GM19468 (cell line): ENCODE results near the gene FUT2.

Experiments used
- ATAC-seq: cut with Tn5 transposase; IDR thresholded peaks from one replicate; pipeline ENCODE4 v1.9.1; 2021; ENCODE audit warnings: mild to moderate bottlenecking, moderate library complexity, moderate number of reproducible peaks; ENCODE audit not compliant: unreplicated experiment; ENCODE audit errors: extremely low read depth

The FUT2 gene

GRCh38 chr19:48720613-48721296, 25.0 kb downstream of the FUT2 start:
- ATAC-seq = peak; percentile 81

DNA sequence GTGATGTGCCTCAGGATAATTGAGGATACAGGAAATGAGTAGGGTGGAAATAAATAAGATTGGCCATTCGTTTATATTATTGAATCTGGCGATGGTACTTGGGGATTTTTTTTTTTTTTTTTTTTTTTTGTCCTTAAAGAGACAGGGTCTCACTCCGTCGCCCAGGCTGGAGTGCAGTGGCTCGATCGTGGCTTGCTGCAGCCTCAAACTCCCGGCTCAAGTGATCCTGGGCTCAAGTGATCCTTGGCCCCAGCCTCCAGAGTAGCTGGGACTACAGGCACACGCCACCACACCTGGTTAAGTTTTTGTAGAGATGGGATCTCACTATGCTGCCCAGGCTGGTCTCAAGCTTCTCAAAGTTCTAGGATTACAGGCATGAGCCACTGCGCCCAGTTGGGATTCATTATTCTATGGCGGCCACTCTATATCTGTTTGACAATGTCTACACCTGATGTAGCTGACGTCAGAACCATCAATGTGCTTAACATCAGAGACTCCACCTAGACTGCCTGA, 26.5 kb downstream of the FUT2 start:
- no peak for ATAC-seq

- ATAC-seq = no peak
Measured at GRCh38 chr19:48724796-48725753, 29.3 kb downstream of the FUT2 start.

GRCh38 chr19:48726556-48726955, 30.8 kb downstream of the FUT2 start:
- no peak for ATAC-seq

DNA sequence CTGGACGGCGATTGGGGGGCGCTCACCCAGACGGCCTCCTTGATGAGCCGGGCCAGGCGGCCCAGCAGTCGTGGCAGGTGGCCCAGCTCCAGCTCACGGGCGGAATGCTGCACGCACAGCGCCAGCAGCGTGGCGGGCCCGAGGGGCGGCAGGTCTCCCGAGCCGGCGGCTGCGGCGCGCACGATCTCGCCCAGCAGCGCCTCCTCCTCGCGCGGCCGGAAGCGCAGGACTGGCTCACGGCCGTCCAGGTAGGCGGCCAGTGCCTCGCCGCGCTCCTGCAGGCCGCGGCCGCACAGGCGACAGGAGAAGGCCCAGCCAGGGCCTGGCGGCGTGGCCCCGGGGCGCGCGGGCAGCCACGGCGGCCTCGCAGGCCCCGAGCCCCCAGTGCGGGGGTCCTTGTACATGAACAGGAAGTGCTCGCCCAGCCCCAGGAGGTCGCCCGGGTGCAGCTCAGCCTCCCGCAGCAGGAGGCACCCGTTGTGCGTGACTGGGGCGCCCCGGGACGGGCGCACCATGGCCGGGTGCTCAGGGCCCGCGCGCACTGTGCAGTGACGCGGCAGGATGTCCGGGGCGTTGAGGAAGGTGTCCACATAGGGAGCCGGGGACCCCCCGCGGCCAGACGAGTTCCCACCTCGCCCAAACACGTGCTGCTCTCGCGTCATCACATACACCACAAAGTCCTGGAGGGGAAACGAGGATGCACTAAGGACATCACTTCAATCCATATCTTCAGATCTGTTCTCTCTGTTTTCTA, 33.3 kb downstream of the FUT2 start:
- no peak for ATAC-seq

GRCh38 chr19:48731452-48731851, 35.7 kb downstream of the FUT2 start:
- no peak for ATAC-seq

DNA sequence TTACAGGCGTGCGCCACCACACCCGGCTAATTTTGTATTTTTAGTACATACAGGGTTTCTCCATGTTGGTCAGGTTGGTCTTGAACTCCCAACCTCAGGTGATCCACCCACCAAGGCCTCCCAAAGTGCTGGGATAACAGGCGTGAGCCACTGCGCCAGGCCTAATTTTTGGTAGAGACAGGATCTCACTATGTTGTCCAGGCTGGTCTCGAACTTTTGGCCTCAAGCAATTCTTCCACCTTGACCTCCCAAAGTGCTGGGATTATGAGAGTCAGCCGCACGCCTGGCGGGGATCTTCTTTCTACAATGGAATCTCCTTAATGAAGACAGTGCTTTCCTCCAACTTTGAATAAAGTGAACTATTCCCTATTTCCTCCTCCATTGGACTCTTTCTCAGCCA, 38.9 kb downstream of the FUT2 start:
- no peak for ATAC-seq

DNA sequence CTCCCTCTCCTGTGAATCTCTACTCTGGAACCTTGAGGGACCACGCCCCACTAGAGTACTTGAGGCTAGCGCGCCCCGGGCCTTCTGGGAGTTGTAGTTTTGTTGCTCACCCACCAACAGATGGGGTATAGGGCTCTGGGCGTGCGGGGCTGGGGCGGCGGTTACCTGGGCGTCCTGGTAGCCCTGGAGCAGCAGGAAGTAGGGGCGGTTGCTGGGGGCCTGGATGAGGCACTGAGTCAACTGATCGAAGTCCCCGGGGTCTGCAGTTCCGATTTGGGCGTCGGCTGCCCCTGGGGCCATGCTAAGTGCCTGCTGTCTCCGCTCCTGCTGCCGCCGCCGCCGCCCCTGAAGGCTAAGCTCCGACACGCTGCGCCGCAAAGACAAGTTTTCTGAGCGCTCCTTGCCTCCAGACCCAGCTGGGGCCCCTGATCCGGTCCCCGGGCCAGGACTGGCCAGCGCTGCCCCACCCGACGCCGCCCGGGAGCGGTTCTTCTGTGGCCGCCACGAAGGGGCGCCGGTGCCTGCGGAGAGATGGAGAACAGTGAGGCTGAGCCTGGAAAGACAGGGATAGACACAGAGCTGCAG, 39.4 kb downstream of the FUT2 start:
- no peak for ATAC-seq

DNA sequence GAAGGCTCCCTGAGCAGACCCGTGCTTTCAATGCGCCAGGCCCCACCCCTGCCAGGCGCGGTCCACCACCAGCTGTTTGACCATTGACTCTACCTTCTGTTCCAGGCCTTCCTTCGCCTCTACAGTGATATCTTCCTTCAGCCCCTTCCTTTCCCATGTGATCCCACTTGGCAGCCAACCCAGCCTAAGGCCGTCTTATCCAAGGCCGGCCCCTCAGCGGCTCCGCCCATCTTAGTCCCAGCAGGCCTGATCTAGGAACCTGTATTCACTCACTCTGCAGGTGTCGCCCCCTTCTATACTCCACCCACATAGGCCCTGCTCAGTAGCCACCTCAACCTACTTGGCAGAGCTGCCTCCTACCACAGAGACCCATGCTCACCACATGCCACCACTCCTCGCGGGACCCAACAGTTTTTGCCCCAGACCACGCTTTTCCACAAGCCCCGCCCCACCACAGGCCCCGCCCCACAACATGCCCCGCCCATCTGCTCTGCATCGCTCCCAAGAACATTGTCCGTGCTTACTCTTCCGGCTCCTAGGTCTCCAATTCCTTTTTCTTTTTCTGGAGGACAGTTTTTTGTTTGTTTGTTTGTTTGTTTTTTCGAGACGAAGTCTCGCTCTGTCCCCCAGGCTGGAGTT, 41.7 kb downstream of the FUT2 start:
- ATAC-seq = no peak

DNA sequence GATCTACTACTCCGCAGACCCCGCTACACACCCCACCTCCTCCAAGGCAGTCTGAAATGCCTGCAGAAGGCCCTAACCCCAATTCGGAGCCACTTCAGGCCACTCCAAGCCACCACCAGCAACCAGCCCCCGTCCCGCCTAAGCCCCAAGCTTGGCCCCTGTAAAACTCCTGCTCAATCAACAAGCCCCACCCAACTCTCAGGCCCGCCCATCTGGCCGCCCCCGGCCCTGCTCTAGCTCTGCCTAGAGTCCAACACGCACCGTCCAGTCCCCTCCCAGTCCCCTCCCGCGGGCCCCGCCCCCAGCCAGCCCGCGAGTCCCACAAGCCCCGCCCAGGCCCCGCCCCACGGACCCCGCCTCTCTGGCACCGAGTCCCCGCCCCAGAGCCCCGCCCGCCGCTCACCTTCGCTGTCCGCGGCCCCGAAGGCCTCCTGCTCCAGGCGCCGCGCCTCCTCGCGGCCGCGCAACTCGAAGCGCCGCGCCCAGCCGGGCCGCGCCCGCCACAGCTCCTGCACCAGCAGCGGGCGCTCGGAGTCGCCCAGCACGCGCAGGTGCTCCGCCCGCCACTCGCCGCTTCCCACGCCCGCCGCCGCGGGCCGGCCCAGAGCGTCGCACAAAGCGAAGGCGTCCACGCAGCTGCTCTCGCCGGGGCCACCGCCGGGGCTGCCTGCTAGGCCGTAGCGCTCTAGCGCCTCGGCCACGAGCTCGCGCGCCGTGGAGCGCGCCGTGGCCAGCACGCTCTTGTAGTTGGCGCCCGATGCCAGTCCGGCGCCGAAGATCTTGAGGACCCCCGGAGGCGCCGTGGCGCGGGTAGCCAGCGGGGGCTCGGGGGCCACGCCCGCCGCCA, 43.0 kb downstream of the FUT2 start:
- ATAC-seq = peak; percentile 19

GRCh38 chr19:48739404-48740163, 43.8 kb downstream of the FUT2 start:
- ATAC-seq = no peak

DNA sequence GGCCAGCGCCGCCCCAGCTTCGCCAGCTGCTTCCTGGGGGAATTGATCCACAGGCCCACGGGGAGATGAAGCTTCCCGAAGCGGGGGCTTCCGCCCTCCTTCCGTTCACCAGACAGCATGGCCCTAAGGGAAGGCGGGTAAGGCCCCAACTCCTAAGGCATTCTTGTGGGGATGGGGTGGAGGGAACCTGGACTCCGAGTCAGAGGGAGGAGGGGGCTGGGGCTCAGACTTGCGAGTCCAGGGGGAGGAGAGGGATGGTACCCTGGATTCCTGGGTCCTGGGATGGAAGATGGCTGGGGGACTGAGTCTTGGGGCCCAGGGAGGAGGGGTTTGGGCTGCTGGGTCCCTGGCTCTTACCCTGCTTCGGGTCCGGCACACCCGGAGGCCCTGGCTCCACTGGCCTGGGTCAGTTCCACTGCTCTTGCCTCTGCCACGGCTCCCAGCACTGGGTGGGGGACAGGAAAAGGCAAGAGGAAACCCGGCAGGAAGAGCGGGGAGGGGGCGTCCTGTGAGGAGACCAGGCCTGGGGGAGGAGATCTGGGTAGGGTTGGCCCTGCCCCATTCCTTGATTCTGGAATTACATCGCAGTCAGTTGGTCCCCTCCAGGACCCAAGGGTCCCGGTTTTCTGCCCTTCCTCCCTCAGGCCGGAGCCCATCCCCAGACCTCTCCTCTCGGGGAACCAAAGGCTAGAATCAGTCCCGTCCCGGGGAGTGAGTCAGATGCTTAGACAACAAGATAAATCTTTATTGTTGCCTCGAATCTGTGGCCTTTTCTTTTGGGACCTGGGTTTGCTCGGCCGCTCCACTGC, 44.6 kb downstream of the FUT2 start, which contains the start of gene RASIP1:
Gene RASIP1 (minus strand): TSS at position 447 of the 809 bp plus-strand sequence. CDS start 328 bp downstream, at position 119.
- ATAC-seq = no peak

DNA sequence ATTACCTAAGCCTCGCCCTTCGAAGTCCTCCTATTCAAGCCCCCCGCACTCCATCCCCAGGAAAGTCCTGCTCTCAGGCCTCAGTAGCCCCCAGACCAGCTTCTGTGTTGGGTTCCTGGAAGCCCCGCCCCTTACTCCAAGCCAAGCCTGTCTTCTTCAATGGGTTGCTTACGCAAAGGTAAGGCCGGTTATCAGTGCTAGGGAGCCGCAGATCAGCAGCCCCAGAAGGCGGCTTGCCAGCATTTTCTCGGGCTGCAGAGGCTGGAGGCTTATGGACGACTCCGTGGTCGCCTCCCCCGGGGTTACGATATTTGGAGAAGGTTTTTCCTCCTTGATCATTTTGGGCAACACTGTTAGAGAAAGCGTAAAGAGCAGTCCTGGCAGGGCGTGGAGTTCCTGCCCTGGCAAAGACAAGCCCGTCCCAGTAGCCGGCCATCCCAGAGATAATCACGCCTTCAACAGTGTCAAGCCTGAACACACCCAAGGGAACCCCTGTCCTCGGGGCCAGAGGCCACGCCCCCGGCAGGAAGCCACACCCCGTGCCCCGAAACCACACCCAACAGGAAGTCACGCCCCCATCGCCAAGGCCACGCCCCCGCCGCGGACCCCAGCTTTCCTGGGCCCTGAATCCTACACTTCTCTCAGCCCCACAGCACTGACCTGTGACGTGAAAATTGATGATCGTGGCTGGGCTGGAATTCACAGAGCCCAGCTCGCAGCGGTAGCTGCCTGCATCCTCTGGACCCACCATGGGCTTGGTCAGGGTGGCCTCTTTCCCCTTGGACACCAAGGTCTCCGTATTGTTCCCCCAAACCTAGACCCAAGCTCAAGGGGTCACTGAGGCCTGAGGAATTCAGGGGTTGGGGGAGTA, 45.6 kb downstream of the FUT2 start:
- ATAC-seq = no peak

- no peak for ATAC-seq
Measured at GRCh38 chr19:48742096-48742495, 46.3 kb downstream of the FUT2 start.

- no peak for ATAC-seq
Measured at GRCh38 chr19:48745208-48745995, 49.6 kb downstream of the FUT2 start.
